ENCODE data around the gene PRR20G. TPM values are rescaled to one million over a fixed set of nuclear protein-coding genes. Genes with fewer than 3 reads are reported as not detected.

The PRR20G gene
- polyA plus RNA-seq, 1 donor from 2014 or later: not detected

DNA sequence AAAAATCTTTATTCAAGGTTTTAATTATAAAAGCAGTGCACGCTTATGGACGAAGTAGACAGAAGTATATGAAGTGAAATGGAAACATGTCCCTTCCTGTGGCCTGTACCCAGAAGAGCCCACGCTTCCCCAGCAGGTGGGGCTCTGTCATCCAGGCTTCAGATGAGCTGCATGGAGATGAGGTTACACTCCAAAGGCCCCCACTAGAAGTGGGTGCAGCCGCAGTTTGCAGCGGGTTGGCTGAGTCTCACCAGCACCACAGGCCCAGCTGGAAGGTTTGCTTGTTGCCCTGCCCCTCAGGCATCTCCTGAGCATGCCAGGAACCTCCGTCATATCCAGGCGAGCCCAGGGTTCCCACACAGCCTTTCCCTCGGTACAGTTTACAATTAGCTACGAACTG lies 33.1 kb downstream of the PRR20G start:
- no peaks in the 10 kb centered on the region for H4K20me1 ChIP-seq (ENCODE audit: insufficient read depth)
- TF ChIP-seq TAF1 (IDR thresholded peaks at IDR 0.05; ENCODE audit: low read depth) (no peak), SMC3 (conservative IDR thresholded peaks at IDR 0.05; ENCODE audit: poor library complexity) (peak; percentile 51), RAD21 (conservative IDR thresholded peaks at IDR 0.05) (peak; percentile 62), EZH2 (IDR thresholded peaks at IDR 0.05; ENCODE audit: borderline replicate concordance, insufficient read depth, low read length, poor library complexity, severe bottlenecking) (no peak), POLR2AphosphoS5 (IDR thresholded peaks at IDR 0.05) (no peak), EP300 (conservative IDR thresholded peaks at IDR 0.05; ENCODE audit: poor library complexity, severe bottlenecking) (no peak), MXI1 (conservative IDR thresholded peaks at IDR 0.05; ENCODE audit: poor library complexity, severe bottlenecking) (no peak)
- TF ChIP-seq, protein P1, sequence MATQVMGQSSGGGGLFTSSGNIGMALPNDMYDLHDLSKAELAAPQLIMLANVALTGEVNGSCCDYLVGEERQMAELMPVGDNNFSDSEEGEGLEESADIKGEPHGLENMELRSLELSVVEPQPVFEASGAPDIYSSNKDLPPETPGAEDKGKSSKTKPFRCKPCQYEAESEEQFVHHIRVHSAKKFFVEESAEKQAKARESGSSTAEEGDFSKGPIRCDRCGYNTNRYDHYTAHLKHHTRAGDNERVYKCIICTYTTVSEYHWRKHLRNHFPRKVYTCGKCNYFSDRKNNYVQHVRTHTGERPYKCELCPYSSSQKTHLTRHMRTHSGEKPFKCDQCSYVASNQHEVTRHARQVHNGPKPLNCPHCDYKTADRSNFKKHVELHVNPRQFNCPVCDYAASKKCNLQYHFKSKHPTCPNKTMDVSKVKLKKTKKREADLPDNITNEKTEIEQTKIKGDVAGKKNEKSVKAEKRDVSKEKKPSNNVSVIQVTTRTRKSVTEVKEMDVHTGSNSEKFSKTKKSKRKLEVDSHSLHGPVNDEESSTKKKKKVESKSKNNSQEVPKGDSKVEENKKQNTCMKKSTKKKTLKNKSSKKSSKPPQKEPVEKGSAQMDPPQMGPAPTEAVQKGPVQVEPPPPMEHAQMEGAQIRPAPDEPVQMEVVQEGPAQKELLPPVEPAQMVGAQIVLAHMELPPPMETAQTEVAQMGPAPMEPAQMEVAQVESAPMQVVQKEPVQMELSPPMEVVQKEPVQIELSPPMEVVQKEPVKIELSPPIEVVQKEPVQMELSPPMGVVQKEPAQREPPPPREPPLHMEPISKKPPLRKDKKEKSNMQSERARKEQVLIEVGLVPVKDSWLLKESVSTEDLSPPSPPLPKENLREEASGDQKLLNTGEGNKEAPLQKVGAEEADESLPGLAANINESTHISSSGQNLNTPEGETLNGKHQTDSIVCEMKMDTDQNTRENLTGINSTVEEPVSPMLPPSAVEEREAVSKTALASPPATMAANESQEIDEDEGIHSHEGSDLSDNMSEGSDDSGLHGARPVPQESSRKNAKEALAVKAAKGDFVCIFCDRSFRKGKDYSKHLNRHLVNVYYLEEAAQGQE (IDR thresholded peaks at IDR 0.05; ENCODE audit: borderline replicate concordance): no peak
- TF ChIP-seq, protein P2, sequence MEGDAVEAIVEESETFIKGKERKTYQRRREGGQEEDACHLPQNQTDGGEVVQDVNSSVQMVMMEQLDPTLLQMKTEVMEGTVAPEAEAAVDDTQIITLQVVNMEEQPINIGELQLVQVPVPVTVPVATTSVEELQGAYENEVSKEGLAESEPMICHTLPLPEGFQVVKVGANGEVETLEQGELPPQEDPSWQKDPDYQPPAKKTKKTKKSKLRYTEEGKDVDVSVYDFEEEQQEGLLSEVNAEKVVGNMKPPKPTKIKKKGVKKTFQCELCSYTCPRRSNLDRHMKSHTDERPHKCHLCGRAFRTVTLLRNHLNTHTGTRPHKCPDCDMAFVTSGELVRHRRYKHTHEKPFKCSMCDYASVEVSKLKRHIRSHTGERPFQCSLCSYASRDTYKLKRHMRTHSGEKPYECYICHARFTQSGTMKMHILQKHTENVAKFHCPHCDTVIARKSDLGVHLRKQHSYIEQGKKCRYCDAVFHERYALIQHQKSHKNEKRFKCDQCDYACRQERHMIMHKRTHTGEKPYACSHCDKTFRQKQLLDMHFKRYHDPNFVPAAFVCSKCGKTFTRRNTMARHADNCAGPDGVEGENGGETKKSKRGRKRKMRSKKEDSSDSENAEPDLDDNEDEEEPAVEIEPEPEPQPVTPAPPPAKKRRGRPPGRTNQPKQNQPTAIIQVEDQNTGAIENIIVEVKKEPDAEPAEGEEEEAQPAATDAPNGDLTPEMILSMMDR (IDR thresholded peaks at IDR 0.05; ENCODE audit: poor library complexity, severe bottlenecking): peak; percentile 60
- H3F3A ChIP-seq (ENCODE audit: insufficient read depth, low read length, poor library complexity, severe bottlenecking): no peaks in the 10 kb centered on the region
- H3K27me3 ChIP-seq (ENCODE audit: insufficient read depth, low read depth, low read length): no peaks in the 10 kb centered on the region
- no peak overlapping the region for H3K4me3 ChIP-seq (ENCODE audit: low read length)
- H3K9me3 ChIP-seq (ENCODE audit: low read length): no peaks in the 10 kb centered on the region
- H3K4me2 ChIP-seq (ENCODE audit: low read length): no peak overlapping the region
- H3K9me2 ChIP-seq (ENCODE audit: insufficient read depth, low read length): no peaks in the 10 kb centered on the region
- H3K79me2 ChIP-seq (replicated peaks; ENCODE audit: insufficient read depth, low read length): no peaks in the 10 kb centered on the region
- H2AFZ ChIP-seq (ENCODE audit: low read depth, low read length): no peak overlapping the region
- H3K27ac ChIP-seq (ENCODE audit: low read length): peak overlapping the region; percentile 52
- no peaks in the 10 kb centered on the region for H3K36me3 ChIP-seq (ENCODE audit: insufficient read depth, low read length)
- H3K9ac ChIP-seq (ENCODE audit: low read length): no peak overlapping the region

DNA sequence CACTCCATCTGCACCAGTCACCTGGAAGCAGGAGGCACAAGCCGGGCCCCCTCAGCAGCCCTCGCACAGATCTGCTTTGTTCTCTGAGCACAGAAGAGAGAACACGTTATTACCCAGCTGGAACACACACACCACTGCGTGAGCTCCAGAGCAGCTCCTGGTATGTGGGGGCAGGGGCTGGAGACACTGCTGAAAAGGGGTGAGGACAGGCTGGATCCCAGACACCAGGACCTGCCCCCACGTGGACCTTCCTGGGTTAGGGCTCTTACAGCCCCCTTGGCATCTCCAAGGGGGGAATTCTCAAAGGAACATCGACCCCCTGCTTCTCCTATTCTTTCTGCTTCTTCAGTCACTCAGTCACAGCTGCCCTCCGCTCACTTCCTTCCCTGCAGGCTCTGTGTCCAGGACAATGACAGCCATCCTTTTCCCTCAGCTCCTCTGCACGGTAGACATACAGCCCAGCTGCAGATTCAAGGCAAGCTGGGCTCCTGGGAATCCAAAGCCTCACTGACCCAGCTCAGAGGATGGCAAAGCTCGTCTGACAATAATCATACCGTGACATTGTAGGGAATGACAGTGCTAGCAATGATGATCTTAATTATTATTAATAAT lies 33.7 kb downstream of the PRR20G start:
- TF ChIP-seq, protein P1 (IDR thresholded peaks at IDR 0.05; ENCODE audit: borderline replicate concordance): no peak
- TF ChIP-seq MXI1 (conservative IDR thresholded peaks at IDR 0.05; ENCODE audit: poor library complexity, severe bottlenecking): no peak
- peak; percentile 17 for TF ChIP-seq RAD21 (conservative IDR thresholded peaks at IDR 0.05)
- no peak for TF ChIP-seq EZH2 (IDR thresholded peaks at IDR 0.05; ENCODE audit: borderline replicate concordance, insufficient read depth, low read length, poor library complexity, severe bottlenecking)
- TF ChIP-seq, protein P2 (IDR thresholded peaks at IDR 0.05; ENCODE audit: poor library complexity, severe bottlenecking): no peak
- TF ChIP-seq TAF1 (IDR thresholded peaks at IDR 0.05; ENCODE audit: low read depth): no peak
- TF ChIP-seq SMC3 (conservative IDR thresholded peaks at IDR 0.05; ENCODE audit: poor library complexity): no peak
- TF ChIP-seq POLR2AphosphoS5 (IDR thresholded peaks at IDR 0.05): peak; percentile 52
- TF ChIP-seq EP300 (conservative IDR thresholded peaks at IDR 0.05; ENCODE audit: poor library complexity, severe bottlenecking): peak; percentile 38
- Histone ChIP-seq H3K27me3 (ENCODE audit: insufficient read depth, low read depth, low read length) (no peaks in the 10 kb centered on the region), H3K9me2 (ENCODE audit: insufficient read depth, low read length) (no peaks in the 10 kb centered on the region), H3K36me3 (ENCODE audit: insufficient read depth, low read length) (no peaks in the 10 kb centered on the region), H3K79me2 (replicated peaks; ENCODE audit: insufficient read depth, low read length) (no peaks in the 10 kb centered on the region), H3F3A (ENCODE audit: insufficient read depth, low read length, poor library complexity, severe bottlenecking) (no peaks in the 10 kb centered on the region), H3K9me3 (ENCODE audit: low read length) (no peaks in the 10 kb centered on the region), H4K20me1 (ENCODE audit: insufficient read depth) (no peaks in the 10 kb centered on the region), H3K27ac (ENCODE audit: low read length) (peak overlapping the region; percentile 52), H3K9ac (ENCODE audit: low read length) (peak overlapping the region; percentile 53), H3K4me2 (ENCODE audit: low read length) (no peak overlapping the region), H3K4me3 (ENCODE audit: low read length) (no peak overlapping the region), H2AFZ (ENCODE audit: low read depth, low read length) (peak overlapping the region; percentile 29)

Data from neural cell (in vitro differentiated cells).